ENCODE data around the gene FYB1. TPM values are rescaled to one million over a fixed set of nuclear protein-coding genes. Genes with fewer than 3 reads are reported as not detected.

The FYB1 gene, protein sequence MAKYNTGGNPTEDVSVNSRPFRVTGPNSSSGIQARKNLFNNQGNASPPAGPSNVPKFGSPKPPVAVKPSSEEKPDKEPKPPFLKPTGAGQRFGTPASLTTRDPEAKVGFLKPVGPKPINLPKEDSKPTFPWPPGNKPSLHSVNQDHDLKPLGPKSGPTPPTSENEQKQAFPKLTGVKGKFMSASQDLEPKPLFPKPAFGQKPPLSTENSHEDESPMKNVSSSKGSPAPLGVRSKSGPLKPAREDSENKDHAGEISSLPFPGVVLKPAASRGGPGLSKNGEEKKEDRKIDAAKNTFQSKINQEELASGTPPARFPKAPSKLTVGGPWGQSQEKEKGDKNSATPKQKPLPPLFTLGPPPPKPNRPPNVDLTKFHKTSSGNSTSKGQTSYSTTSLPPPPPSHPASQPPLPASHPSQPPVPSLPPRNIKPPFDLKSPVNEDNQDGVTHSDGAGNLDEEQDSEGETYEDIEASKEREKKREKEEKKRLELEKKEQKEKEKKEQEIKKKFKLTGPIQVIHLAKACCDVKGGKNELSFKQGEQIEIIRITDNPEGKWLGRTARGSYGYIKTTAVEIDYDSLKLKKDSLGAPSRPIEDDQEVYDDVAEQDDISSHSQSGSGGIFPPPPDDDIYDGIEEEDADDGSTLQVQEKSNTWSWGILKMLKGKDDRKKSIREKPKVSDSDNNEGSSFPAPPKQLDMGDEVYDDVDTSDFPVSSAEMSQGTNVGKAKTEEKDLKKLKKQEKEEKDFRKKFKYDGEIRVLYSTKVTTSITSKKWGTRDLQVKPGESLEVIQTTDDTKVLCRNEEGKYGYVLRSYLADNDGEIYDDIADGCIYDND
- 1 to 10 TPM; 5.7 to 9.5 (median 7.3) TPM for total RNA-seq
- 0.66 TPM for polyA plus RNA-seq
- long read RNA-seq, donor 1 = 0 reads
- long read RNA-seq, donor 2 = 0 reads
- long read RNA-seq, donor 3 = 0 reads
- long read RNA-seq, donor 4, partial matches to known transcripts = 0 of 1 reads
- long read RNA-seq, donor 4, other reads (novel, unspliced or antisense) = 0 of 1 reads

DNA sequence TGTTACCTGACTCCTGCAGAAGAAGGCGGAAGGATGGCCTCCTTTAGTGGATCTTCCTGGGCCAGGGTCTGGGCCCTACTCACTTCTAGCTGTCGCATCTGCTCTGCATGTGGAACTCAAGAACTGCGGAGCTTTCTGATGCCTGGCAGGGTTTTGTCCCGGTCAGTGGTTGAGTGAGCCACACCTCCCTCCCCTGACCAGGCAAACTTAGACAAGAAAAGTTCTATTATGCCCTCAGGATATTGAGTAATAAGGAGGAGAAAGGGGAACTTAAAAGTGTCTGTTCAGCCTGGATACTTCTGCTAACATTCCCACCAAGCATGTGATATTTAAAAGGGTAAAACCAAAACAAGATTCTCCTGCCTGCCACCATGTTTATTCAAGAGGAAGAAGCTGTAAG lies at the start of gene FYB1:
TSS of gene FYB1 (minus strand) at position 127 of the 400 bp plus-strand sequence. CDS start 16,603 bp downstream, outside the sequence.
- 69% methylated on average over 4 of the region's 4 CpGs for WGBS
- intact Hi-C loops (cut with DNase I) = loop anchor here in 3 of 4 donors (5.0 to 10.0 kb wide), 5 partner anchors 65 to 355 kb away; no protein-coding TSS in a partner anchor
- peaks cover 5% of the 10 kb centered on the region for H3K9me3 ChIP-seq (ENCODE audit: control insufficient read depth, low read length)
- DNase-seq (peak; percentile 26 to 66 (median 61)), ATAC-seq (peak; percentile 67 to 71)
- no peaks in the 10 kb centered on the region for H3K27me3 ChIP-seq (ENCODE audit: control insufficient read depth, insufficient read depth)
- peaks cover 2% of the 10 kb centered on the region for H3K4me1 ChIP-seq (ENCODE audit: control insufficient read depth, insufficient read depth, low read length)
- H3K27ac ChIP-seq (ENCODE audit: low read length) = peak within 1 kb of the TSS; percentile 29
- H3K4me3 ChIP-seq (ENCODE audit: low read length) = peak within 1 kb of the TSS; percentile 11

DNA sequence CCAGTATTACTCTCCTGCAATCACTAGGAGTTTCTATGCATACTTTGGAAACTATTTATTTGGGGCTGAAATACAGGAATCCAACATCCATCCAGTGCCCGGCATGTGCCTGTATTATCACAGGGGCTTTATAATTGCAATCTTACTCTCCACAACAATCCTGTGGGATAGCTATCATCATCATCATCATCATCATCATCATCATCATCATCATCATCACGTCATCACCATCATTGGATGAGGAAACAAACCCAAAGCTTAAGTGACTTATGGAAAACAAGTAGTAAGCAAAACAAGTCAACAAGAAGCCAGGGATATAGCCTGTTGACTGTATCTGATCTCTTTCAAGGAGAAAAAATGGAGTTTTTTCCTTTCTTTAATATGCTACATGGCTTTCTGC lies 47.8 kb upstream of the FYB1 start:
- 86% methylated on average over 2 of the region's 2 CpGs for WGBS
- no peaks in the 10 kb centered on the region for H3K27me3 ChIP-seq (ENCODE audit: control insufficient read depth, insufficient read depth)
- no peak overlapping the region for H3K27ac ChIP-seq (ENCODE audit: low read length)
- H3K4me1 ChIP-seq (ENCODE audit: control insufficient read depth, insufficient read depth, low read length) = no peaks in the 10 kb centered on the region
- no peak for DNase-seq
- intact Hi-C loops (cut with DNase I) = no loop called here
- ATAC-seq = no peak
- H3K9me3 ChIP-seq (ENCODE audit: control insufficient read depth, low read length) = peaks cover 4% of the 10 kb centered on the region
- no peak overlapping the region for H3K4me3 ChIP-seq (ENCODE audit: low read length)

- no peaks in the 10 kb centered on the region for H3K4me1 ChIP-seq (ENCODE audit: control insufficient read depth, insufficient read depth, low read length)
- no peaks in the 10 kb centered on the region for H3K27me3 ChIP-seq (ENCODE audit: control insufficient read depth, insufficient read depth)
- no peak overlapping the region for H3K4me3 ChIP-seq (ENCODE audit: low read length)
- intact Hi-C loops (cut with DNase I) = no loop called here
- DNase-seq (no peak), ATAC-seq (no peak)
- H3K27ac ChIP-seq (ENCODE audit: low read length) = peak overlapping the region; percentile 26
- 0% methylated on average over 2 of the region's 2 CpGs for WGBS
- H3K9me3 ChIP-seq (ENCODE audit: control insufficient read depth, low read length) = peaks cover 4% of the 10 kb centered on the region
Observed at GRCh38 chr5:39266442-39266841, 47.1 kb upstream of the FYB1 start.

DNA sequence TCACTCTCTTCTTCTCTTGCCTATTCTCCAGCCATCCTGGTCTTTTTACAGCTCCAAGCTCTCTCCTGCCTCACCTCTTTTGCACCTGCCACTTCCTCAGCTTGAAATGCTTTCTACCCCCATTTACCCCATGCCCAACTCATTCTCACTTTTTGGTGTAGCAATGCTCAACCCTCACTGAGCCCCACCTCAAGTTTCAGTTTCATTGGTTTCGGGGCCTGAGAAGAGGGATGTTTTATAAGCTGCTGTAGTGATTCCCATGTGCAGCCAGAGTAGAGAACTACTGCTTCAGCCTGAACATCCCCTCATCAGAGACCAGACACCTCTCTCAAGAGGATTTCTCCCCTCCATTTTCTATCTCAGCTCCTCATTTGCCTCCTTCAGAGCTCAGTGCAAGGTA lies 45.2 kb upstream of the FYB1 start:
- intact Hi-C loops (cut with DNase I) = no loop called here
- no peaks in the 10 kb centered on the region for H3K27me3 ChIP-seq (ENCODE audit: control insufficient read depth, insufficient read depth)
- ATAC-seq = no peak
- peaks cover 2% of the 10 kb centered on the region for H3K9me3 ChIP-seq (ENCODE audit: control insufficient read depth, low read length)
- 91% methylated on average over 1 of the region's 1 CpG for WGBS
- no peaks in the 10 kb centered on the region for H3K4me1 ChIP-seq (ENCODE audit: control insufficient read depth, insufficient read depth, low read length)
- no peak overlapping the region for H3K4me3 ChIP-seq (ENCODE audit: low read length)
- no peak for DNase-seq
- no peak overlapping the region for H3K27ac ChIP-seq (ENCODE audit: low read length)

GRCh38 chr5:39262981-39263380 lies 43.6 kb upstream of the FYB1 start:
- 79% methylated on average over 2 of the region's 2 CpGs for WGBS
- DNase-seq (no peak), ATAC-seq (no peak)
- no peaks in the 10 kb centered on the region for H3K4me1 ChIP-seq (ENCODE audit: control insufficient read depth, insufficient read depth, low read length)
- no peaks in the 10 kb centered on the region for H3K9me3 ChIP-seq (ENCODE audit: control insufficient read depth, low read length)
- no peak overlapping the region for H3K27ac ChIP-seq (ENCODE audit: low read length)
- no peaks in the 10 kb centered on the region for H3K27me3 ChIP-seq (ENCODE audit: control insufficient read depth, insufficient read depth)
- intact Hi-C loops (cut with DNase I) = no loop called here
- H3K4me3 ChIP-seq (ENCODE audit: low read length) = no peak overlapping the region

DNA sequence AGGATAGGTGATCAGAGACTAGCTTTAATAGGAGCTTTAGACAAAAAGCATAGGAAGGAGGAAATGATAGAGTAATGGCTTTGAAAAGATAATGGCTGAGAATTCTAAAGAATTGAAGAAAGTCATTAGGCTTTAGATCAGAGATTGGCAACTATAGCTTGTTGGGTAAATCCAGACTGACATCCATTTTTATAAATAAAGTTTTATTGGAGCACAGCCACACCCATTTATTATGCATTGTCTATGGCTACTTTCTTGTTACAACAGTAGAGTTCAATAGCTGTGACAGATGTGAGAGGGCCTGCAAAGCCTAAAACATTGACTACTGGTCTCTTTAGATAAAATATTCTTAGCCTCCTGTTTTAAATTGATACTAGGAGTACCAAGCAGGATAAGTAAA lies 40.7 kb upstream of the FYB1 start:
- H3K4me1 ChIP-seq (ENCODE audit: control insufficient read depth, insufficient read depth, low read length) = no peaks in the 10 kb centered on the region
- H3K27ac ChIP-seq (ENCODE audit: low read length) = no peak overlapping the region
- intact Hi-C loops (cut with DNase I) = no loop called here
- DNase-seq = no peak
- H3K9me3 ChIP-seq (ENCODE audit: control insufficient read depth, low read length) = no peaks in the 10 kb centered on the region
- no peaks in the 10 kb centered on the region for H3K27me3 ChIP-seq (ENCODE audit: control insufficient read depth, insufficient read depth)
- H3K4me3 ChIP-seq (ENCODE audit: low read length) = no peak overlapping the region
- no peak for ATAC-seq

DNA sequence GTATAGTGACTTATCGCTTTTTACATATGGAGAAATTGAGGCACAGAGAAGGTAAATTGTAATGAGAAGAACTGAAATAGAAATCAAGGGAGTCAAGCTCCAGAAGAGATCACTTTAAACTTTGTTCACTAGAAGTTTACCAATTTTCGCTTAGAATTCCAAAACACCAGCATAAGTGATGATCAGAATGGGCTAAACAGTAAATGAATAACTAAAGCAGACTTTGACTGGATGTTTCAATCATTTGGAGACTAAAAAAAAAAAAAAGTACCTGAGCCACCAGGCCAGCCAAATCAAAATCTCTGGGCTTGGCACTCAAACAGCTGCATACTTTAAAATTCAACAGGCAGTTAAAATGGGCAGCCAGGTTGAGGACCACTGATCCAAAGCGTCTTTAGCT lies 38.2 kb upstream of the FYB1 start:
- DNase-seq (no peak), ATAC-seq (no peak)
- WGBS = 95% methylated on average over 3 of the region's 3 CpGs
- no peak overlapping the region for H3K27ac ChIP-seq (ENCODE audit: low read length)
- H3K27me3 ChIP-seq (ENCODE audit: control insufficient read depth, insufficient read depth) = no peaks in the 10 kb centered on the region
- intact Hi-C loops (cut with DNase I) = no loop called here
- no peaks in the 10 kb centered on the region for H3K4me1 ChIP-seq (ENCODE audit: control insufficient read depth, insufficient read depth, low read length)
- H3K9me3 ChIP-seq (ENCODE audit: control insufficient read depth, low read length) = no peaks in the 10 kb centered on the region
- H3K4me3 ChIP-seq (ENCODE audit: low read length) = no peak overlapping the region

- Histone ChIP-seq H3K27ac (ENCODE audit: low read length) (no peak overlapping the region), H3K27me3 (ENCODE audit: control insufficient read depth, insufficient read depth) (no peaks in the 10 kb centered on the region), H3K9me3 (ENCODE audit: control insufficient read depth, low read length) (no peaks in the 10 kb centered on the region), H3K4me3 (ENCODE audit: low read length) (no peak overlapping the region), H3K4me1 (ENCODE audit: control insufficient read depth, insufficient read depth, low read length) (no peaks in the 10 kb centered on the region)
- ATAC-seq = no peak
- DNase-seq = no peak
- WGBS = 68% methylated on average over 4 of the region's 4 CpGs
- intact Hi-C loops (cut with DNase I) = no loop called here
Observed at GRCh38 chr5:39256477-39257235, 37.3 kb upstream of the FYB1 start.

GRCh38 chr5:39255406-39255805 lies 36.0 kb upstream of the FYB1 start:
- no peak for DNase-seq
- H3K27ac ChIP-seq (ENCODE audit: low read length) = no peak overlapping the region
- intact Hi-C loops (cut with DNase I) = no loop called here
- 89% methylated on average over 2 of the region's 2 CpGs for WGBS
- no peak overlapping the region for H3K4me3 ChIP-seq (ENCODE audit: low read length)
- no peak for ATAC-seq
- no peaks in the 10 kb centered on the region for H3K27me3 ChIP-seq (ENCODE audit: control insufficient read depth, insufficient read depth)
- H3K4me1 ChIP-seq (ENCODE audit: control insufficient read depth, insufficient read depth, low read length) = no peaks in the 10 kb centered on the region
- no peaks in the 10 kb centered on the region for H3K9me3 ChIP-seq (ENCODE audit: control insufficient read depth, low read length)

GRCh38 chr5:39254671-39255070 lies 35.3 kb upstream of the FYB1 start:
- Histone ChIP-seq H3K4me3 (ENCODE audit: low read length) (no peak overlapping the region), H3K4me1 (ENCODE audit: control insufficient read depth, insufficient read depth, low read length) (no peaks in the 10 kb centered on the region), H3K27ac (ENCODE audit: low read length) (no peak overlapping the region), H3K27me3 (ENCODE audit: control insufficient read depth, insufficient read depth) (no peaks in the 10 kb centered on the region), H3K9me3 (ENCODE audit: control insufficient read depth, low read length) (no peaks in the 10 kb centered on the region)
- ATAC-seq (no peak), DNase-seq (no peak)
- intact Hi-C loops (cut with DNase I) = no loop called here
